Fibroblast of villous mesenchyme (primary cell): Measurements from ENCODE around the gene TMEM132D. TPM values are rescaled to one million over a fixed set of nuclear protein-coding genes. Genes with fewer than 3 reads are reported as not detected.

Source experiments
- DNase-seq: peaks from one replicate; pipeline ENCODE4 v3.0.0-alpha.2; 2010; ENCODE audit warnings: low read depth
- H3K4me3 ChIP-seq: 2 replicates; pipeline ENCODE4 v1.5.1; 2011; ENCODE audit warnings: low read depth, mild to moderate bottlenecking, low read length
- CTCF ChIP-seq: IDR thresholded peaks from 2 replicates; pipeline ENCODE4 v1.5.1; 2012; ENCODE audit warnings: low read depth, mild to moderate bottlenecking, low read length; ENCODE audit not compliant: insufficient read depth
- total RNA-seq: library from RNA; depleted of rRNA; stranded (reverse); fragments of >200 nt; gene quantifications from 2 replicates; pipeline ENCODE4 v1.2.3, GENCODE V29; 2012

The TMEM132D gene
- total RNA-seq, 1 donor = not detected

GRCh38 chr12:129893691-129894090 is 10.1 kb downstream of the TMEM132D start:
- TF ChIP-seq CTCF = no peak
- no peak for DNase-seq
- H3K4me3 ChIP-seq = no peak overlapping the region

GRCh38 chr12:129887101-129887500 is 16.7 kb downstream of the TMEM132D start:
- no peak for DNase-seq
- no peak for TF ChIP-seq CTCF
- no peak overlapping the region for H3K4me3 ChIP-seq

GRCh38 chr12:129886541-129886940 is 17.3 kb downstream of the TMEM132D start:
- TF ChIP-seq CTCF = no peak
- no peak for DNase-seq
- no peak overlapping the region for H3K4me3 ChIP-seq

GRCh38 chr12:129885287-129885686 is 18.5 kb downstream of the TMEM132D start:
- DNase-seq = no peak
- no peak overlapping the region for H3K4me3 ChIP-seq
- no peak for TF ChIP-seq CTCF

DNA sequence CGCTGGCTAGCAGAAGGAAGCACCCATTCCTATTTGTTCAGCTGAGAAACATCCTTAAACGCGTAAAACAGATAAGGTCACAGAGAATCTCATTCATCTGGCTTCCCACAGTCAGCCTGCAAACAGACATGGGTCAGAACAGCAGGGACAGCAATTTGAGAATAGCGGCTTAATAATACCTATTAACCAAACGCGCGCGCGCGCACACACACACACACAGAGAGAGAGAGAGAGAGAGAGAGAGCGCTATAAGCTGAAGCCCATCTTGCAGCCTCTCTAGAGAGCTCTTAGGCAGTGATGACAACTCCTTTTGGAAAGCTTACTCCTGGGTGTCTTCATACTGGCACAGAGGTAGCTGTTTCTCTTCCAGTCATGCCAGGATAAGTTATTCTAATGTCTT is 26.4 kb downstream of the TMEM132D start:
- TF ChIP-seq CTCF = no peak
- no peak for DNase-seq
- no peak overlapping the region for H3K4me3 ChIP-seq

- no peak for DNase-seq
- no peak for TF ChIP-seq CTCF
- H3K4me3 ChIP-seq = no peak overlapping the region
Measured at GRCh38 chr12:129873833-129874208, 30.0 kb downstream of the TMEM132D start.

DNA sequence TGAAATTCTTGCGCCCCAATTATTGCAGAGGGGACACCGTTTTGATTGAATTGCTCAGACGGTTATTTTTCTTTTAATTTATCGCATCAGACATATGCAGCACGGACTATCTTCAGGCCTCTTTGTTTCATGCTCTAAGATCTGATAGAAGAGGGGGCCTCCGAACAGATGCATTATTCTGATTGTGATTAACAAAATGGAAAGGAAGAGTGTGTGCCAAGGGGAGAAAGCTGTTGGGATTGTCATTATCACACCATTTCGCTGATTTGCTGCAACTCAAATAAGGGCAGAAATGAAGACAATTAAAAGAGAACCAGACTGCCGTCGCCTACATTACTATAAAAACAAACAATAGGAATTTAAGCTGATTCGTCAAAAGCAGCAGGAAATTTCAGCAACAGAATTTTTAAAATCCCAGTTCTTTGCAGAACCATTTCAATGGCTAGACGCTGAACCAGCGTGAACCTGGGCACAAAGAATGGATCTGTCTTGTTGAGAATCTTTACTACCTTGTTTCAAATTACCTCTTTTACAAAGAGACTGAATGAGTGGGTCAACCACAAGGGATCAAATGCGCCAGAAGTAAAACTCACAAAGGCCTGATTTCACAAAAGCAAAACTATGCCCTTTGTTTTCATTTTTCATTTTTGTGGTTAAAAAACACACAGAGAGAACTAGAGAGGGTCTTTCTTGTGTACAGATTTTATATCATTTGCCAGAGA is 30.6 kb downstream of the TMEM132D start:
- no peak overlapping the region for H3K4me3 ChIP-seq
- no peak for DNase-seq
- TF ChIP-seq CTCF = no peak
